ENCODE data around the gene DNM1. TPM values are rescaled to one million over a fixed set of nuclear protein-coding genes. Genes with fewer than 3 reads are reported as not detected.

Gene DNM1
- total RNA-seq, 5 donors from 2014 or later (not counting 1 experiment from before 2014, with no cell fraction given), result 0.95 to 3.0 (median 1.8) TPM

GRCh38 chr9:128296340-128297220, 93.4 kb downstream of the DNM1 start:
- ChIA-PET CTCF (no interaction called here), POLR2A (no interaction called here)
- 94% methylated on average over 6 of the region's 16 CpGs for WGBS (ENCODE audit: insufficient coverage)

GRCh38 chr9:128297221-128297773, 94.1 kb downstream of the DNM1 start:
- Mint-ChIP-seq H3K27me3 (no peaks in the 10 kb centered on the region), H3K4me1 (peaks cover 0 to 1% (median 0%) of the 10 kb centered on the region in 3 donors), H3K4me3 (no peak overlapping the region), H3K9me3 (no peaks in the 10 kb centered on the region), H3K27ac (no peak overlapping the region), H3K36me3 (no peaks in the 10 kb centered on the region)
- Histone ChIP-seq H3K36me3 (ENCODE audit: control insufficient read depth in 2 of 2, extremely low read depth in 1 of 2, insufficient read depth in 1 of 2, low read length in 1 of 2) (no peaks in the 10 kb centered on the region), H3K4me3 (ENCODE audit: control insufficient read depth in 1 of 2, extremely low read depth in 1 of 2, low read length in 1 of 2) (no peak overlapping the region), H3K27ac (ENCODE audit: low read length) (no peak overlapping the region), H3K4me1 (ENCODE audit: control insufficient read depth in 1 of 2, extremely low read depth in 1 of 2, insufficient read depth in 2 of 2, low read length in 2 of 2) (no peaks in the 10 kb centered on the region), H3K27me3 (replicated peaks in 1 of 2; ENCODE audit: control insufficient read depth in 2 of 2, extremely low read depth in 1 of 2, insufficient read depth in 2 of 2, low read length in 1 of 2) (no peaks in the 10 kb centered on the region), H3K9me3 (no peaks in the 10 kb centered on the region)
- no peak for ATAC-seq (replicated peaks in 1 of 4)
- 91% methylated on average over 1 of the region's 2 CpGs for WGBS (ENCODE audit: insufficient coverage)
- ChIA-PET POLR2A (no interaction called here), CTCF (no interaction called here)
- no peak for DNase-seq

More at GRCh38 chr9:128296340-128297220, 93.4 kb downstream of the DNM1 start:
- H3K27ac ChIP-seq (ENCODE audit: low read length), result no peak overlapping the region
- no peak overlapping the region for H3K27ac Mint-ChIP-seq
- H3K9me3 Mint-ChIP-seq, result no peaks in the 10 kb centered on the region
- no peaks in the 10 kb centered on the region for H3K36me3 Mint-ChIP-seq
- no peaks in the 10 kb centered on the region for H3K4me1 ChIP-seq (ENCODE audit: control insufficient read depth in 1 of 2, extremely low read depth in 1 of 2, insufficient read depth in 2 of 2, low read length in 2 of 2)
- no peak overlapping the region for H3K4me3 ChIP-seq (ENCODE audit: control insufficient read depth in 1 of 2, extremely low read depth in 1 of 2, low read length in 1 of 2)
- H3K27me3 ChIP-seq (replicated peaks in 1 of 2; ENCODE audit: control insufficient read depth in 2 of 2, extremely low read depth in 1 of 2, insufficient read depth in 2 of 2, low read length in 1 of 2), result no peaks in the 10 kb centered on the region
- DNase-seq (no peak), ATAC-seq (replicated peaks in 1 of 4) (no peak)
- peaks cover 0 to 1% (median 0%) of the 10 kb centered on the region in 3 donors for H3K4me1 Mint-ChIP-seq
- H3K36me3 ChIP-seq (ENCODE audit: control insufficient read depth in 2 of 2, extremely low read depth in 1 of 2, insufficient read depth in 1 of 2, low read length in 1 of 2), result no peaks in the 10 kb centered on the region
- no peaks in the 10 kb centered on the region for H3K9me3 ChIP-seq
- no peak overlapping the region for H3K4me3 Mint-ChIP-seq
- H3K27me3 Mint-ChIP-seq, result no peaks in the 10 kb centered on the region

- Mint-ChIP-seq H3K36me3 (no peaks in the 10 kb centered on the region), H3K4me1 (peaks cover 0 to 1% (median 0%) of the 10 kb centered on the region in 3 donors), H3K4me3 (no peak overlapping the region), H3K27ac (no peak overlapping the region), H3K9me3 (no peaks in the 10 kb centered on the region), H3K27me3 (no peaks in the 10 kb centered on the region)
- Histone ChIP-seq H3K4me1 (ENCODE audit: control insufficient read depth in 1 of 2, extremely low read depth in 1 of 2, insufficient read depth in 2 of 2, low read length in 2 of 2) (no peaks in the 10 kb centered on the region), H3K4me3 (ENCODE audit: control insufficient read depth in 1 of 2, extremely low read depth in 1 of 2, low read length in 1 of 2) (no peak overlapping the region), H3K36me3 (ENCODE audit: control insufficient read depth in 2 of 2, extremely low read depth in 1 of 2, insufficient read depth in 1 of 2, low read length in 1 of 2) (no peaks in the 10 kb centered on the region), H3K27ac (ENCODE audit: low read length) (no peak overlapping the region), H3K27me3 (replicated peaks in 1 of 2; ENCODE audit: control insufficient read depth in 2 of 2, extremely low read depth in 1 of 2, insufficient read depth in 2 of 2, low read length in 1 of 2) (no peaks in the 10 kb centered on the region), H3K9me3 (no peaks in the 10 kb centered on the region)
- POLR2A ChIA-PET, result no interaction called here
- CTCF ChIA-PET, result no interaction called here
- 93% methylated on average over 6 of the region's 20 CpGs for WGBS (ENCODE audit: insufficient coverage)
- DNase-seq (no peak), ATAC-seq (replicated peaks in 1 of 4) (no peak)
Observed at GRCh38 chr9:128298535-128299482, 95.6 kb downstream of the DNM1 start.

GRCh38 chr9:128304136-128304970, 101.2 kb downstream of the DNM1 start:
- CTCF ChIA-PET, result no interaction called here
- no peaks in the 10 kb centered on the region for H3K27me3 Mint-ChIP-seq
- H3K27ac Mint-ChIP-seq, result no peak overlapping the region

More at GRCh38 chr9:128304136-128304970, 101.2 kb downstream of the DNM1 start:
- Mint-ChIP-seq H3K4me3 (no peak overlapping the region), H3K4me1 (no peaks in the 10 kb centered on the region), H3K9me3 (no peaks in the 10 kb centered on the region), H3K36me3 (peaks cover 7% of the 10 kb centered on the region)
- DNase-seq, result no peak
- H3K27me3 ChIP-seq (replicated peaks in 1 of 2; ENCODE audit: control insufficient read depth in 2 of 2, extremely low read depth in 1 of 2, insufficient read depth in 2 of 2, low read length in 1 of 2), result no peaks in the 10 kb centered on the region
- peaks cover 7 to 8% of the 10 kb centered on the region in 2 donors for H3K36me3 ChIP-seq (ENCODE audit: control insufficient read depth in 2 of 2, extremely low read depth in 1 of 2, insufficient read depth in 1 of 2, low read length in 1 of 2)
- POLR2A ChIA-PET, result interaction anchor here in 1 of 2 donors (0.6 kb wide), 1 partner anchor 11 kb away, joined by 9 read pairs; no protein-coding TSS in a partner anchor
- ATAC-seq (replicated peaks in 1 of 4), result no peak
- 80% methylated on average over 4 of the region's 9 CpGs for WGBS (ENCODE audit: insufficient coverage)
- no peaks in the 10 kb centered on the region for H3K4me1 ChIP-seq (ENCODE audit: control insufficient read depth in 1 of 2, extremely low read depth in 1 of 2, insufficient read depth in 2 of 2, low read length in 2 of 2)
- H3K9me3 ChIP-seq, result no peaks in the 10 kb centered on the region
- H3K4me3 ChIP-seq (ENCODE audit: control insufficient read depth in 1 of 2, extremely low read depth in 1 of 2, low read length in 1 of 2), result no peak overlapping the region
- no peak overlapping the region for H3K27ac ChIP-seq (ENCODE audit: low read length)

Other genes with a start within 250 kb of the DNM1 start
- gene EEIG1, start 222.4 kb upstream of the DNM1 start, total RNA-seq, result 100 to 1,000 TPM; 351 to 746 (median 698) TPM
- gene NAIF1, start 136.1 kb upstream of the DNM1 start, total RNA-seq, result 10 to 100 TPM; 11.6 to 14.9 (median 13.8) TPM
- gene SLC25A25, start 135.1 kb upstream of the DNM1 start, total RNA-seq, result 10 to 100 TPM; 11.8 to 21.0 (median 17.3) TPM
- 10 to 100 TPM; 60.2 to 91.7 (median 79.2) TPM for gene PTGES2, start 75.7 kb upstream of the DNM1 start, total RNA-seq
- gene LCN2, start 53.9 kb upstream of the DNM1 start, total RNA-seq, result not detected
- gene BBLN, start 43.1 kb upstream of the DNM1 start, total RNA-seq, result 10 to 100 TPM; 50.0 to 85.9 (median 81.4) TPM
- gene CIZ1, start 11.8 kb upstream of the DNM1 start, total RNA-seq, result 100 to 1,000 TPM; 143 to 163 (median 150) TPM
- gene GOLGA2, start 72.6 kb downstream of the DNM1 start, total RNA-seq, result 10 to 100 TPM; 49.6 to 71.3 (median 60.5) TPM
- gene SWI5, start 72.9 kb downstream of the DNM1 start, total RNA-seq, result 10 to 100 TPM in 2 of 5 donors, 1 to 10 TPM in 3; 7.5 to 15.3 (median 9.7) TPM
- 10 to 100 TPM; 12.4 to 22.9 (median 21.9) TPM for gene TRUB2, start 119.1 kb downstream of the DNM1 start, total RNA-seq
- 10 to 100 TPM; 32.2 to 60.0 (median 54.5) TPM for gene COQ4, start 119.5 kb downstream of the DNM1 start, total RNA-seq
- gene SLC27A4, start 137.1 kb downstream of the DNM1 start, total RNA-seq, result 10 to 100 TPM in 3 of 5 donors, 1 to 10 TPM in 2; 7.3 to 18.4 (median 17.5) TPM
- gene URM1, start 168.0 kb downstream of the DNM1 start, total RNA-seq, result 10 to 100 TPM; 38.7 to 55.8 (median 52.5) TPM
- 1 to 10 TPM in 4 of 5 donors, under 1 TPM in 1; 0.30 to 1.9 (median 1.3) TPM for gene CERCAM, start 217.5 kb downstream of the DNM1 start, total RNA-seq